Endothelial cell (in vitro differentiated cells): Measurements from ENCODE around the gene DEPP1. TPM values are rescaled to one million over a fixed set of nuclear protein-coding genes. Genes with fewer than 3 reads are reported as not detected.

Experiments
- DNase-seq: peaks from one replicate; pipeline ENCODE4 v3.0.0; 2021; ENCODE audit warnings: low spot score
- H3K27ac Mint-ChIP-seq: one replicate; pipeline ENCODE4 v1.8.0; 2021; ENCODE audit warnings: mixed read lengths, inconsistent platforms; ENCODE audit not compliant: unreplicated experiment
- H3K27me3 Mint-ChIP-seq: one replicate; pipeline ENCODE4 v1.8.0; 2021; ENCODE audit warnings: mild to moderate bottlenecking, moderate library complexity, mixed read lengths, inconsistent platforms; ENCODE audit not compliant: unreplicated experiment
- H3K36me3 Mint-ChIP-seq: one replicate; pipeline ENCODE4 v1.8.0; 2021; ENCODE audit warnings: mild to moderate bottlenecking, low read depth, mixed read lengths, inconsistent platforms; ENCODE audit not compliant: unreplicated experiment
- H3K4me1 Mint-ChIP-seq: one replicate; pipeline ENCODE4 v1.8.0; 2021; ENCODE audit warnings: mild to moderate bottlenecking, mixed read lengths, inconsistent platforms; ENCODE audit not compliant: unreplicated experiment
- H3K4me3 Mint-ChIP-seq: one replicate; pipeline ENCODE4 v1.8.0; 2021; ENCODE audit warnings: mild to moderate bottlenecking, mixed read lengths, inconsistent platforms; ENCODE audit not compliant: unreplicated experiment
- H3K9me3 Mint-ChIP-seq: one replicate; pipeline ENCODE4 v1.8.0; 2021; ENCODE audit warnings: mixed read lengths, inconsistent platforms; ENCODE audit not compliant: unreplicated experiment
- total RNA-seq: library from RNA; stranded (reverse); fragmentation: NEBNext Ultra II Directional; extraction: Animal tissue kit (Norgen Biotek cat#: 25700); gene quantifications from one replicate; pipeline ENCODE4 v1.2.1, GENCODE V29; 2021; ENCODE audit not compliant: unreplicated experiment
- TF ChIP-seq, protein P1 (sequence below): fragments of 200-600 bp; sonication (generic); IDR thresholded peaks from one replicate; pipeline ENCODE4 v1.5.0; 2021; ENCODE audit warnings: antibody characterized with exemption; ENCODE audit not compliant: unreplicated experiment

The DEPP1 gene
- total RNA-seq, 1 donor from 2014 or later = 22.5 TPM

DNA sequence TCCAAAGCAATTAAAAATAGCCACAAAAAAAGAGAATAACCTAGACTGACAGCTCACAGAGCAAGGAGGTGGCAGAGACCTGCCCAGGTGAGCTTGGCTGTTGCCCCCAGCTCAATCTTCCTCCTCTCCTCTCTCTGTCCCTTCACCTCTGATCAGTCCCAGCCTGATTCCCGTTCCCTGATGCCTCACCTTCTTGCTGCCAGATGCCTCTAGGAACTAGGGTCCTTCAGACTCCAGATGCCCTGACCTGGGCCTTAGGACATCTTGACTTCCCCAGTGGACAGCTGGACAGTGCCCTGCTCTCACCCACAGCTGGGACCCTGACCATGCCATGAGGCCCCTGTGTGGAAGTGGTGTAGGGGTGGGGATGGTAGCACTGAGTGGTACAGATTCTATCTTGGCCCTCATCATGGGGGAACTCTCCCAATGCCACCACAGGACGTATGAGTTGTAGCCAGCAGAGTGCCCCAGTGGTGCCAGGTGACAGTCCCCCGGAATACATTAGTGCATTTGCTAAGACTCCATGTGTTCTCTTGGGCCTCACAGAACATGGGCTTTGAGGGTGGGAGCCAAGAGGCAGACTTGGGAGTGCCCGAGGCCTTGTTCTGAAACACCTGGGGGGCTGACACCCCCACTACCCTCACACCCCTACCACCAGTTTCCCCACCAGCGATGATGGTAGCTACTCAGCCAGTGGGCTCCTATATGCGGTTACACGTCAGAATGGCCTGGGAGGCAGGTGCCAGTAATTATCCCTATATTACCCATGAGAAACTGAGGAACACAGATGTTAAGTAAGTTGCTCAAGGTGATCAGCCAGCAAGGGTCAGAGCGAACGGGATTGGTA is 2.0 kb downstream of the DEPP1 start:
- Mint-ChIP-seq H3K36me3 (no peaks in the 10 kb centered on the region), H3K9me3 (no peaks in the 10 kb centered on the region), H3K4me1 (peaks cover 34% of the 10 kb centered on the region), H3K27me3 (peaks cover 17% of the 10 kb centered on the region), H3K4me3 (peak overlapping the region; percentile 75), H3K27ac (no peak overlapping the region)
- TF ChIP-seq, protein P1, sequence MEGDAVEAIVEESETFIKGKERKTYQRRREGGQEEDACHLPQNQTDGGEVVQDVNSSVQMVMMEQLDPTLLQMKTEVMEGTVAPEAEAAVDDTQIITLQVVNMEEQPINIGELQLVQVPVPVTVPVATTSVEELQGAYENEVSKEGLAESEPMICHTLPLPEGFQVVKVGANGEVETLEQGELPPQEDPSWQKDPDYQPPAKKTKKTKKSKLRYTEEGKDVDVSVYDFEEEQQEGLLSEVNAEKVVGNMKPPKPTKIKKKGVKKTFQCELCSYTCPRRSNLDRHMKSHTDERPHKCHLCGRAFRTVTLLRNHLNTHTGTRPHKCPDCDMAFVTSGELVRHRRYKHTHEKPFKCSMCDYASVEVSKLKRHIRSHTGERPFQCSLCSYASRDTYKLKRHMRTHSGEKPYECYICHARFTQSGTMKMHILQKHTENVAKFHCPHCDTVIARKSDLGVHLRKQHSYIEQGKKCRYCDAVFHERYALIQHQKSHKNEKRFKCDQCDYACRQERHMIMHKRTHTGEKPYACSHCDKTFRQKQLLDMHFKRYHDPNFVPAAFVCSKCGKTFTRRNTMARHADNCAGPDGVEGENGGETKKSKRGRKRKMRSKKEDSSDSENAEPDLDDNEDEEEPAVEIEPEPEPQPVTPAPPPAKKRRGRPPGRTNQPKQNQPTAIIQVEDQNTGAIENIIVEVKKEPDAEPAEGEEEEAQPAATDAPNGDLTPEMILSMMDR = no peak
- no peak for DNase-seq

DNA sequence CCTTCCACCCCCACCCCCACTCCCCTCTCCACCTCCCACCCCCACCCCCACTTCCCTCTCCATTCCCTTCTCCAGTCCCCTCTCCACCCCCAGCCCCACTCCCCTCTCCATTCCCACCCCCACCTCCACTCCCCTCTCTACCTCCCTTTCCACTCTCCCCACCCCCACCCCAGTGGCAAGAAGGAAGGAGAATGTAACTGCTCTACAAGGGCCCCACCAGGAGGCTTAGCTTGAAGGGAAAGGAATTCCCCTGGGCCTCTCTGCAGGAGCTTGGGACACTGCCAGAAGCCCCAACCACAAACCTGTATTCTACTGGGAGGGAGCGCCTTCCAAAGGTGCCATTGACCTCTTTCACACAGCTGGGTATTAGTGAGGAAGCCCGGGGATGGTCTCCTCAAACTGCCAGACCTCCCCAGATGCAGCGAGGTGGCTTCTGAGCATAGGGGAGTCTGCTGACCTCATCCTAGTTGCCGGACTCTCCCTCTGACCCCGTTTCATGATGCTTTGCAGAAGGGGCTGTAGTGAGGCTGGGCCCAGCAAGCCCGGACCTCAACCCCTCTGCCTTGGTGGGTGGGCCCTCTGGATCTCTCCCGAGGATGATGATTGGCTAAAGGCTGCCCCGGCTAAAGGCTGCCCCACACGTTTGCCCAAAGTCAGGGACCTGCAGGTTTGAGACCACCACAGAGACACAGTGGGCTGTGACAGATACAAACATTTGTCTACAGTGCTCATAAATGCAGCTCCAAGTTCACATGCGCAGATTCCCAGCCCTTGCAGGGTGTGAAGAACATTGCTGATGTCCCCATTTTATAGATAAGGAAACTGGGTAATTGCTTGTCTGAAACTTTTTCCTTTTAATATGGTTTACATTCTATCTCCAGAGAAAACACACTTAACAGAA is 2.9 kb downstream of the DEPP1 start:
- H3K27me3 Mint-ChIP-seq = peaks cover 11% of the 10 kb centered on the region
- no peak overlapping the region for H3K27ac Mint-ChIP-seq
- DNase-seq = no peak

DNA sequence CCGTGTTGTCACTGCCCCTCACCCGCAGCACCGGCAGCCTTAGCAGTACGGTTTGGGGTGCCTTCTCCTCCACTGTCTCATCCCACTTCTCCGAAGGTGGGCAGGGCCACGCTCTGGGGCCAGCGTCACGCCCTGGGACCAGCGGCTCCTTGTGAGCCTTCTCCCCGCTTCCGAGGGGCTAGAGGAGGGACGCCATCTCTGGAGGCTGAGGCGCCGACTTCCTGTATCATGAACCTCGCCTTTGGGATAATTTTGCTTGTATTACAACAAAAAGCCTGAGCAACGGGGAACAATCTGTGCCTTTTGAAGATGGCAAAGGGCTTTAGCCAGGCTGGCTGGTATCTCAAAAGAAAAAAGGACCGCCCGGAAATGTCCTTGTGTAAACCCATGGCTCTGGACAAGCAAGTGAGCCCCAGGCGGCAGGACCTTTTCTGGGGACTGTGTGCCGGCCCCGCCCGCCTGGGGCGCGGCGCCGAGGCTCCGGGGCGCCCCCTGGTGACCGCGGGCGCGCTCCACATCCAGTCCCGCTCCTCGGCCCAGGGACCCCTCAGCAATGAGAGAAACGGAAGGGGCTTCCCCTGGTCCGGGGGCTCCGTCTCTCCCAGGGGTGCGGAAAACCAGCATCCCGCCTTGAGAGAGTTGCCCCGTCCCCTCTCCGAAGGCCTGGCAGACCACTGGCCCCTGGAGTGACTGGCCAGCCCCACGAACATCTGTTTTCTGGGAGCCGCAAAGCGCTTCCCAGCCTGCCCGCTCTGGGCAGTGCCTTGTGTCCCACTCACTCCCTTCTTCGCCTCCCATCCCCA is 3.8 kb downstream of the DEPP1 start:
- H3K27me3 Mint-ChIP-seq = peaks cover 9% of the 10 kb centered on the region
- peak; percentile 83 for DNase-seq
- H3K4me3 Mint-ChIP-seq = peak overlapping the region; percentile 31
- peaks cover 22% of the 10 kb centered on the region for H3K4me1 Mint-ChIP-seq
- H3K9me3 Mint-ChIP-seq = no peaks in the 10 kb centered on the region
- H3K27ac Mint-ChIP-seq = no peak overlapping the region
- TF ChIP-seq, protein P1 = peak; percentile 91
- no peaks in the 10 kb centered on the region for H3K36me3 Mint-ChIP-seq

More for the DNA sequence above, 2.9 kb downstream of the DEPP1 start:
- Mint-ChIP-seq H3K4me3 (peak overlapping the region; percentile 75), H3K9me3 (no peaks in the 10 kb centered on the region), H3K36me3 (no peaks in the 10 kb centered on the region), H3K4me1 (peaks cover 25% of the 10 kb centered on the region)
- TF ChIP-seq, protein P1 = no peak

DNA sequence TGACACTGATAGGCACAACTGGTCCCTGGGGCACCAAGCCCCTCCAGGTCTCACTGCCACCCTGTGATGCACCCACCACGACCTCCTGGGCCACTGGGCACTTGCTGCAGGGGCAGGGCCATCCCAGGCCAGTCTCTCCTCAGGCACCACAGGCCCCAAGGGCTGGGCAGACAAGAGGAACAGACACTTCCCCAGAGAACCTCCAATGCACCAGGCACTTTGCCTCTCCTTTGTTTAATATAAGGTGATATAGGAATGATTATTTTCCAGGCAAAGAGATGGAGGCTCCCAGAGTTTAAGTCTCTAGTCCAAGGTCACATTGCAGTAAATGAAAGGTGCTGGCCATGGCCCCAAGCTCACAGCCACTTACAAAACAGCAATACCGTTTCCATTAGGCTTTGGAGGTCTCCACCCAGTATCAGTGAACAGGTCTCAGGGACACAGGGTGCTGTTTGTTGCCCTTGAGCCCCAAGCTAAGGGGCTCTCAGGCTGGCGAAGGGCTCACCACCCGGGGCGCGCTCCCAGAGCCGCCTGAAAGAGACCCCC is 4.5 kb downstream of the DEPP1 start:
- TF ChIP-seq, protein P1 = no peak
- Mint-ChIP-seq H3K4me1 (peaks cover 20% of the 10 kb centered on the region), H3K9me3 (no peaks in the 10 kb centered on the region), H3K27me3 (peaks cover 12% of the 10 kb centered on the region), H3K36me3 (no peaks in the 10 kb centered on the region), H3K4me3 (no peak overlapping the region), H3K27ac (no peak overlapping the region)
- no peak for DNase-seq
